Hematopoietic multipotent progenitor cell treated with erythropoietin and hydrocortisone succinate and interleukin-3 and kit ligand, for 4 days (in vitro differentiated cells): ENCODE data around the gene IRX2.

ENCODE experiments used
- DNase-seq: peaks from one replicate; pipeline ENCODE4 v3.0.0-alpha.2; 2015

IRX2 gene

DNA sequence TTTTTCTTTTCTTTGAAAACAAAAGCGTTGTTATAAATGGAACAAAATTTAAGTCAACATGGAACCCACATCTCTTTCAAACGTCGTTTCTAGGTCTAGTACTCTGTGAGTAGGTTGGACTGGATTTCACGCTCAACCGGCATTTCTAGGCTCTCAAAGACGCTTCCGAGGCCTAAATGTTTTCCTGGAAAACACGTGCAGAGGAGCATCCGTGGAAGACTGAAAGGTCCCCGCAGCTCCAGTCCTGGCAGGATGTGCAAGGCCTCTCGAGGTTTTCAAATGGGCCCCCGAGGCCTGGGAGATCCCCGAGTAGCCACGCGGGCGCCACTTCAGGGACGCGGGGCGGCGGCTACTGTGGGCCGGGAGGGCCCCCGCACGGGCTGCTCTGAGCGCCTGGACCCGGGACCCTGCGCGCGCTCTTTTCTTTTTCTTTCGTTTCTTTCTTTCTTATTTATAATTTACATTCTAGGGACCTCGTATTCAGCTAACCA lies 4.2 kb upstream of the IRX2 start:
- no peak for DNase-seq

DNA sequence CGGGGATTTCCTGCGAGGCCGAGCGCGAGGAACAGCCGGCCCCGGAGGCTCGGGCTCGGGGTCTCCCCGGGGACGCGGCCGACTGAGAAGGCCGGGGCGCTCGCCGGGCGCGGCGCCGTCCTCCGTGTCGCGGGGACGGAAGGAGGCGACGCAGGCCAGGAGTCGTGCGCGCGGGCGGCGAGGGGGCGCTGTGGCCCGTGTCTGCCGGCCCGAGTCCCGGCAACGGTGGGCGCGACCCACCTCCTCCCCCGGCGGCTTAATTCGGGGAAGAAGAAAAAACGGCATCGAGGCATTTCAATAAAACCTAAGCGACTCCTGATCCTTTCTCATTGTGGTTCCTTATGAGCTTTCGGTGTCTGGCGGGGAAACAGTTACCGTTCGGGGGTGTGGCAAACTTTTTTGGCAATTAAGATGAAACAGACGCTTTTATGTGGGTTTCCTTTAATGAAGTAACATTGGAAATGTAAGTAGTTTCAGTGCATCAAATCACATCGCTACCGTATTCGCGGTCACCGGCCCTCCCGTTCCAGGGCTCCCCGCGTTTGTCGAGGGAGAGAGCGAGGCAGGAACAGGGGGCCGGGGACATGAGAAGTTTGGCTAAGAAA lies 3.7 kb upstream of the IRX2 start:
- no peak for DNase-seq

DNA sequence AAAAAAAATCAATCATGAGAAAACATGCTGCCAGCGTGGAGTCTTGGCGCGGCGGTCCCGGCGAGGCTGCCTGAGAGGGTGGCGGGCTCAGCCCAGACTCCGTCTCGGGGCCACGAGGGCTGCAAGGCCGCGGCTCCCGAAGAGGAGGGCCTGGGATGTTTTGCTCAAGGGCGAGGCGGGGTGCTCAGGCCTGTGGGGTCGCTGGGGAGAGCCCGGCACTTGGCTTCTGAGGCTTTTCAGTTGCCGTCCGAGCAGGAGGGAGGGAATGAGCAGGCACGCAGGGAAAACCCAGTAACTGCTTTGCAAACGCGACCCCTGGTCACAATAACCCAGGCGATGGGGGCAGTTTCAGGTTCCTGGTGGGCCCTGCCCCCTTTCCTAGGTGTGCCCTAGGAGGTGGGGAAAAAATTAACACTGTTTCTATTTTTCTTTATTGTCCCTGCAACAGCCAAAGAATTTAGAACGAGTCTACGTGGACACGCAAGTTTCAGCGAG lies 3.2 kb upstream of the IRX2 start:
- no peak for DNase-seq

DNA sequence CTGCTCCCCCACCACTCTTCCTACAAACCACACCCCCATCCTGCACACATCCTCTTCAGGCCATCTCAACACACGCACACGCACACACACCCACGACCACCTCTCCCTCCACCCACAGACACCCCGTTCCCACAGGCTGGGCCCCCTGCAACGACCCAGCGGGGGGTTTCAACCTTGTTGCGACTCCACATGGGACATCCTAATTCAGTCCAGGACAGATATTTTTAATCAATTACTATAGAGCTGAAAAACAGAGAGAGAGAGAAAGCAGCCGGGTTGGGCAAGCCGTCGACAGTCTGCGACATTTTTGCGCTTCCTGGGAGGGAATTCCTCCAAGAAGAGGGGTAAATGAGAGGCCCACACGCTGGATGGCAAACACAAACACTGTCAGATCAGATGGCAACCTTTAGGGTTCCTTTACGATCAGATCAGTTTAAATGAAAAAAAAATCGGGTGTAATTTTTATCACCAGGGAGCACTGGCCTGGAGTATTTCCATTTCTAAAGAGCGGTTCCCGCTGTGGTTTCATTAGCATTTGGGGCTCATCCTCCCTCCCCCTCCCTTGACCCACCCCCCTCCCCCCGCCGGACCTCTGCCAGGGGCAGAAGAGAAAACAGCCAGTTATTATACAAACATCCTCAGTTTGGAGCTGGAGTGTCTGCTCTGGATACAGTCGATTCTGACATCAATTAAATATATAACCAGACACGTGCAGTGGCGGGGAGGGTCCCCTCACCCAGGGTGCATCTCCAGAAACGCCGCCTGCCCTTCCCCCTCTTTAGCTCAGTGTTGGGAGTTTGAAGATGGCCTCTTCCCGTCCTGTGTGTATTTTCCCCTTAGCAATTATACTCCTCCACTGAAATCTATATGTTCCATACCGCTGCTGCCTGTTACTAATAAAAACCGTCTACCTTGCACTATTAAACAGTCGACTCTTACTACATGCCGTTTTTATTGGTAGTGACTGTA lies 2.3 kb upstream of the IRX2 start:
- no peak for DNase-seq

DNA sequence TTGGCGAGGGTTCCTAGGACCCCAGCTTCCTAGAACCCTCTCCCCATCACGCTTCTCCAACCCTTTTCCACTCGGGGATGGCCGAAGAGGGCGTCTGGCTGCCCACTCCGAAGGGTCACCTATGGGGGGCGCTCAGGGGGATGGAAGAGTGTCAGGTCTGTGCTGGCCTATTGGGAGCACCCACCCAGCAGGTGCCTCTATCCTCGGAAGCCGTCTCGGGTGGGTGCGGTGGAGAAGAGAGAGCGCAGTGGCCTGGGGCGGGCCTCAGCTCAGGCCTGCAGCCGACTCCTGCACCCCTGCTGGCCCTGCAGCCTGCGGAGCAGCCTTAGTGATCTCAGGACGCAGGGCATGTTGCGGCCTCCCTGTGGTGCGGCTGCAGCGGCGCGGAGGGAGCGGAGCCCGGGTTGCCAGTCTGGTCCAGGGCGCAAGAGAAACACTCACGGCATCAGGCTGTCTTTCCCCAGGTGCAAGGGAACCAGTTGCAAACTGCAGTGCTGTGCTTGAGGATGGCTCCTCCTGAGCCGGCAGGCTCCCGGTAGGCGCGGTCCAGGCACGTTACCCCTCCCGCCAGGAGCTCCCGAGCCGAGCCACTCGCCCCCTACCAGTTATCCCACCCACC lies 1.5 kb upstream of the IRX2 start:
- no peak for DNase-seq

DNA sequence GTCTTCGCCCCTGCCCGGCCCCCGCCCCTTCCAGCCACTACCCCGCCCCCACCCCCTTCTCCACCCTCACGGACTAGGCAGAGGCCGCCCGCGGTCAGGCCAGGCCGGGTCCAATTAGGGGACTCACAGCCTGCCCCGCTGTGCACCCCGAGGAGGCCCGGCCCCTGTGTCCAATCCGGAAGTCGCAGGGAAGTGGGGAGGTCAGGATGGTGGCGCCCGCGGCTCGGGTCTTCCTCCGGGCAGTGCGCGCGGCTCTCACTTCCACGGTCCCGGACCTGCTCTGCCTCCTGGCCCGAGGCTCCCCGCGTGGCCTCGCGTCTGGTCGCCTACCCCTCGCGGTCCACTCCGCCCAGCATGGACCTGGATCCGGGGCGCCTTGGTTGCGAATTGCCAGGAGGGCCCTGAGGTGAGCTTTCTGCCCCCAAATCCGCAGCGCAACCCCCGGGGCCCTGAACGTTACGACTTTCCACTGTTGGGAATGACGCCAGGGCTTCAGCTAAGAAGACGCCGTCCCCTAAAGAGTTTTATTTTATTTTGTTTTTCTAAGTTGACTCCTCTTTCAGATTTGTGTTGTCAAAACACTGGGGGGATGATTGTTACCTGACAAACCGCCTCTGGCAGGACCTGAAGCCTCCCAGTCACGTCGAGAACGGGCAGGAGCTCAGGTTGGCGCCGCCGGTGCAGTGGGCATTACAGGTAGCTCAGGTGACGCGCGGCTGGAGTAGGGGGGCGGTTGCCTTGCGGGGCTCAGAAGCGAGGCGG lies 763 bp upstream of the IRX2 start:
- no peak for DNase-seq

DNA sequence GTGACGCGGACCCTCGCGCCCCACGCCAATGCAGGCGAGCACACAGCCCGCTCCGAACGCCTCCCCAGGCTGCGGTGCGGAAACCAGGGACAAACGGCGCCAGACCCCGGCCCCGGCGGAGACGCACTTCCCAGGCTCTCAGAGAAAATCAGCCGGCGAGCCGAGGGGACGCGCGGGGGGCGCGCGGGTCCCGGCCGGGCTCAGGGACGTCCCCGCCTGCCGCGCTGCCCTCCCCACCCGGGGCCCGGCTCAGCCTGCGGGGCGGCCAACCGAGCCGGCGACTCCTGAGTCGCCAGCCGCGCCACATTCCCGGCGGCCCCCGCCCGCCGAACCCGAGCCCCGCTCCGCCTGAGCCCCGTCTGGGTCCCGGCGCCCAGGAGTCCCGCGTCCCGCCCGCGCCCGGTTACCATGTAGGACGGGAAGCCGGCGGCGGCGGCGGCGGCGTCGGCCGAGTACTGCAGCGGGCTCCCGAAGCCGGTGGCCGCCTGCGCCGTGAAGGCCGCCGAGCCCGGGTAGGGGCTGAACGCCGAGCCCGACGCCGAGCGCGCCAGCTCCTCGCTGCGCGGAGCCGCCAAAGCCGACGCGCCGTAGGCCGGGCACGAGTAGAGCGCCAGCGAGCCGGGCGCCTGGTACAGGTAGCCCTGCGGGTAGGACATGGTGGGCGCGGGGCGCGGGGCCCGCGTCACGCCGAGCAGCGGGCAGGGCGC lies 566 bp downstream of the IRX2 start:
- DNase-seq = no peak

DNA sequence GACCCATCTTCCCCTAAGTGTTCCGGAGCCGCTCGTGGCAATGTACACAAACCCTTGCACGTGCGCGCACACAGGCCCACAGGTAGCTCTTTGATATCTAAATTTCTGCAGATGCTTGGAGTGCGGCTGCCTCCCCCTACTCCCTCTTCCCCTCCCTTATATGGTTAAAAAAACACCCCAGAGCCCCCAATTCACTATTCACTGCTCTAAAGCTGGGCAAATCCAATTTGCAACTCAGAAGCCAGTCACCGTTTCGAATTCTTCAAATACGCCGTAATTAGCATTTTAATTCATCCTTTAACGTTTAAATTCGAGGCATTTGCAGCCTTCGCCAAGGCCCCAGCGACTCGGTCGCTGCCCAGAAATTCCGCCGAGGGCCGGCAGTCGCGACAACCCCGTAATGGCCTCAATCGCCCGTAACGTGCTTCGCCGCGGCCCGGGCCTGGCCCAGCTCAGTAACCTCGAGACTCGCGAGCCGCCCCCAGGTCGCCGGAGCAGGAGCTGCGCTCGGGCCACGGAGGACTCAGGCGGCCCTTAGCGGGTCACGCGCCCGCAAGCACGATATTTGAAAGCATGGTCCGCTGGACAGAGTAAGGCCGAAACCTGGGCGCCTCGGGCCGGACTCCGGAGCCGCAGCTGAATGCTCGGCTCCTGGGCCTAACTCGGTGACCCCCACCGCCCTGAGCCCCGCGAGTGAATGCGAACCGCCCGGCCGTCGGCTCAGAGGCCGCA lies 1.3 kb downstream of the IRX2 start:
- no peak for DNase-seq

DNA sequence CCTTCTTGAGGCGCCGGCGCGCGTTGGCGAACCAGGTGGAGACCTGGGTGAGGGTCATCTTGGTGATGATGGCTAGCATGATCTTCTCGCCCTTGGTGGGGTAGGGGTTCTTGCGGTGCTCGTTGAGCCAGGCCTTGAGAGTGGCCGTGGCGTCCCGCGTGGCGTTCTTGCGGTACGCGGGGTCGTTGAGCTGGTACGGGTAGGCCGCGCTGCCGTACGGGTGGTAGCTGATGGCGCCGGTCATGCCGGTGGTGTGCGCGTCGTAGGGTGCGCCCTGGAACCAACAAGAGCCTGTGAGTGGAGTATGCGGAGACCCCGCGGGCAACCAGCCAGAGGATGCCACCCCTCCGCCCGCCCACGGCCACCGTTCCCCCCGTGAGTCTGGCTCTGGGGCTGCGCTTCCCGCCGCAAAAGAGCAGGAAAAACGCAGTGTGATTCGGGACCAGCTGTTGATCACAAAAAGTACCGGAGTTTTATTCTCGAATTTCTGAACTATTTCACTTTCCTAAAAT lies 1.9 kb downstream of the IRX2 start:
- DNase-seq = no peak

DNA sequence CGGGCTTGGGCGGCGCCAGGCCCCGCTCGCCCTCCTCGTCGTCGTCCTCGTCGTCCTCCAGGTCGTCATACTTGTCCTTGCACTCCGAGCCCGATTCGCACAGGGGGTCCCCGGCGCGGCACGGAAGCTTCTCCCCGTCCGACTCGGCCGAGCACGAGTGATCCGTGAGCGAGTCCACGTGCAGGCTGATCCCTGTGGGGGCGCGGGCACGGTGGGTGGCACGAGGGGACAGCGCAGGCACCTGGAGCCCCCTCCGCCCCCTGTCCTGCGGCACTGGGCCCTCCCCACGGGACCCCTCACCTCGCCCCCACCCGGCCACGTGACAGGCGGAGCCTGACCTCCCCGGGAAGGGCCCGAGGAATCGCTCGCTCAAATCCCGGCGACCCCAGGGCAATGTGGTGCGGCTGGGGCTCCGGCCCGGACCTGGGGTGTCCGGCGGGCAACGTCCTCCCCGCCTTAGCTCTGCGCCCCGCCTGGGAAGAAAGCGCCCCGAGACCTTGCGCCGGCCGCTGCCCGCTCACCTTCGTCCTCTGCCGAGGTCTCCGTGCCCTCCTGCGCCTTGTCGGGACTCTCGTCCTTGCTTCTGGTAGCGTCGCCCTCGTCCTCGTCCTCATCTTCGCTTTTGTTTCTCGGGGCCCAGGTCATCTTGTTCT lies 2.5 kb downstream of the IRX2 start:
- no peak for DNase-seq

DNA sequence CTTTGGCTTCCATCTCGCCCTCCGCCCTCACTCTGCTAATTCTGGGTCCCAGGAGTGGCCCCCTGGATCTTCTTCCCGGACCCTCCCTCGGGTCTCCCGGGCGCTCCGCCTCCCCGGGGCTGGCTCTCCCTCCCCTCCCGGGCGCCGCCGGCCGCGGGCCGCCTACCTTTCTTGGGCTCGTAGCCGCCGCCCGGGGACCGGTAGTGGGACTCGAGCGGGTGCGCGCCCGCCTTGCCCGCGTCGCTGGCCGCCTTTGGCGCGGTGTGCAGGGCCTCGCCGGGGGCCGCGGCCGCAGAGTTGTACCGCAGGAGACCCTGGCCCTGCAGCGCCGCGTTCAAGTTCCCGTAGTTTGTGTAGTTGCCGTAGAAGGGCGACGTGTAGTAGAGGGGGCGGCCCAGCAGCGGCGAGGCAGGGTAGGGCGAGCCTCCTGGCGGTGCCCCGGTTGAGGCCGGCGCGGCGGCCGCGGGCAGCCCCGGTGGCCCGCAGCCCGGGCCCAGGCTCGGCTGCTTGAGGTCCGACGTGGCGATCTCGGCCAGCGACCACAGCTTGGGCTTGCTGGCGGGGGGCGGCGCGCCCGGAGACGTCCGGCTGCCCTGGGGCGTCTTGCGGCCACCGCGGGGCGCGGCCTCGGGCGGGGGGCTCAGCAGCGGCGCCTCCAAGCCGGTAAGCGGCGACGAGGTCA lies 3.2 kb downstream of the IRX2 start:
- DNase-seq = no peak

DNA sequence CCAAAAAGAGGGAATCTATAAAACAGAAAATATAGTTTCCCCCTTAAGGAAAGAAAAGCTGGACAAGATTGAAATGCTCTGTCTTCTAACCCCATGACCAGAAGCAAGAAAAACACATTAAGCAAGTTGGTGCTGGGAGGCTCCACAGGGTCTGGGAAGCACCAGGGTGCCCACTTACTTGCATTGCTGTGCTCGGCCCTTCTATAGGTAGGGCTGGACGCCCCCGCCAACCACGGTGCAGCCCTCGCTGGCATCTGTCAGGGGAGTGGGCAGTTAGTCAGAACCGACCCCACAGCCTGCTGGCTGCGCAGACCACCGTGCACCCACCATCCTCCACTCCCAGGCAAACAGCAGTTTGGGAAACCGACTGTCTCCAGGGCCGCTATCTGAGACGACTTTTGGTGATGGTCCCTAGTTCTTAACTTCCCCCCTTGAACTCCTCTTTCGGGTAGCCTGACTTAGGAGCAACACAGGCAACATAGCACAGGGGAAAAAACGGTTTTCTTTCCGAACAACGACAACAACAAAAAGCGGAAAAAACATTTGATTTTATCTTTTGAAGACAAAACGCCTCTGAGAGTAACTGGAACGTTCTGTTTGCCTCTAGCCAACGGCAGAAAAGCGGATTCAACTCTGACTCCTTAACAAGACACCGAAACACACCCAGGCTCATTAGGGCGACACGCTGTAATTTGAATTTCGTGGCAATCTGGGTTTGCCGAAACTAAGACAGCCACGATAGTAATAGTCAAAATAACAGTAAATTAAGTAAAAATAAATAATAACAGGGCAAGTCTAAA lies 3.9 kb downstream of the IRX2 start:
- no peak for DNase-seq

DNA sequence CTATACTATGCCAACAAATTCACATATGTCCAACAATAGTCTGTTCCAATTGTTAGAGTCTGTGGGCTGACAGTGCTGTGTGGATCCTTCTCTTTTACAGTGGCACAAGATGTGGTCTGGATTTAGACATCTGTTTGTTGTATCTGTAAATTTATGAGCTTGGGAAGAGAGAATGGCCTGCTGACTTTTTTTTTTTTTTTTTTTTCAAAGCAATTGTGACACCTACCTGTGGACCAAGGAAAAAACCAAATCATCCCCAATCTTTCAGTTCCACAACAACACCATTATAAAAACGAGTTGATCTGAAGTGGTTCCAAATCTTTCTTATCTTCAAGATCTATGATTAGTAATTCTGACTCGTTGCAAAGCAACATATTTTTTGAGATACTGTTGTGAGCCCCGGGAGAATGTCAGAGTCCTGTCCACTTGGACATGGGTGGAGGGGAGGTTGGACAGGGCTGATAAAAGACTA lies 4.9 kb downstream of the IRX2 start:
- no peak for DNase-seq

DNA sequence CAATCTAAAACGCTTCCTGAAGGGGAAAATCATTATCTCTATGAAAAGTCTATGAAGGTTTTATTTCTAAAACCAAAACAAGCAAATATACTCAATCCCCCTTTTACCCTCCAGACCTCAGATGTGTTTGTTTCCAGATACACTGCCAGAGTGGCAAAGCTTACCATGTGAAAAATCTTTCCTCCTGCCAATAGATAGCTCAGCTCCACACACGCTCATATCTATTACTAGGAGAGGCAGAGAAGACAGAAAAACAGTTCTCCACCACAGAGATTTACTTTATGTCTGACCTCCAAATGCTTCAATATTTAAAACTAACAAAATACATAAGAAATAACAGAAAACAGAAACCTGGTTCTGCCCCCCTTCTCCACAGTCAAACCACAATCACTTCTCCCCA lies 7.0 kb downstream of the IRX2 start:
- DNase-seq = no peak

DNA sequence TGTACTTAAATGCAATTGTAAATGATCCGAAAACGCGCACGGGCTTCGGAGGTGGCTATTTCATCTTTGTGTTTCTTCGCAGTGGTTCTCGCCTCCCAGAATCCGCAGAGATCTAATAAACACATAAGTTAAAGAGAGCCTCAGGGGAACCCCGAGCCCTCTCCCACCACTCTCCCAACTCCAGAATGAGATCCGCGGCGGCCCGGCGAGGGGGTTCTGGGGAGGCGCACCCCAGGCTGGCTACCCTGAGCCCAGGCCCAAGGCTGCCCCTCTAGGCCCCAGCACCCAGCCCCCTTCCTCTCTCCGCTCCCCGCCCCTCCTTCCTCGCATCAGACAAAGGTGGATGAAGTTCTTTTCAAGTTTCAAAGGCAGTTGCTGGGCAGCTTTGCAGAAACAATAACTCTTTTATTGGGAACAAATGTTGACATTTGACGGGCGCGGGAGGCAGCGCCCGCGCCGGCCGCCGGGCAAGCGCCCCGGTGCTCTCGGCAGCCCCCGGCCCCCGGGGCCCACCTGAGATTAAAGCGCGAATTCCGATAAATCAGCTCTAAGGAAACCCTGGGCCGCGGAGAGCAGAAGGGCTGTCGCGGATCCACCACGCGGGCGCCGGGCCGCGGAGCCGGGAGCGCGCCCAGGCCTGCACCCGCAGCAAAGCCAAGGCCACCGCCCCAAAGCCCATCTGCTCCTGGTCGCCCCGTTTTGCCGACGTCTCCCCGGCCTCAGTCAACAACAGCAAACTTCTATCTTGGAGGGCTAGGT lies 8.4 kb downstream of the IRX2 start:
- no peak for DNase-seq

DNA sequence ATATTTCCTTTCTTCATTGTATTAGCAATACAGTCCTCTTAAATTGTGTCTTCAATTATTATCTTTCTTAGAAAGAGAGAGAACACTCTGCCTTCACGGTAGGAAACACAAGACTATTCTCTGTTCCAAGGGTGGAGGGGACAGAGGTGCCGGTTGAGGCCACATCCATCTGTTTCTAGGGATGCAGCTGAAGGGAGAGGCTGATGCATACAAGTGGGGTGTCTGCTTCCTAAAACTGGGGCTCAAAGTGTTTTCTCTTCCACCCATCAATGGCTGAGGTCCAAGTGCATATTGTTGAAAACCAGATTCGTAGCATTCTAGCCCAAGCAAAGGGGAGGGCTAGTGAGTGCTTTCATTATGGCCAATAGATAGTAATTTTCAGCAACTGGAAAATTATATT lies 9.5 kb downstream of the IRX2 start:
- no peak for DNase-seq

DNA sequence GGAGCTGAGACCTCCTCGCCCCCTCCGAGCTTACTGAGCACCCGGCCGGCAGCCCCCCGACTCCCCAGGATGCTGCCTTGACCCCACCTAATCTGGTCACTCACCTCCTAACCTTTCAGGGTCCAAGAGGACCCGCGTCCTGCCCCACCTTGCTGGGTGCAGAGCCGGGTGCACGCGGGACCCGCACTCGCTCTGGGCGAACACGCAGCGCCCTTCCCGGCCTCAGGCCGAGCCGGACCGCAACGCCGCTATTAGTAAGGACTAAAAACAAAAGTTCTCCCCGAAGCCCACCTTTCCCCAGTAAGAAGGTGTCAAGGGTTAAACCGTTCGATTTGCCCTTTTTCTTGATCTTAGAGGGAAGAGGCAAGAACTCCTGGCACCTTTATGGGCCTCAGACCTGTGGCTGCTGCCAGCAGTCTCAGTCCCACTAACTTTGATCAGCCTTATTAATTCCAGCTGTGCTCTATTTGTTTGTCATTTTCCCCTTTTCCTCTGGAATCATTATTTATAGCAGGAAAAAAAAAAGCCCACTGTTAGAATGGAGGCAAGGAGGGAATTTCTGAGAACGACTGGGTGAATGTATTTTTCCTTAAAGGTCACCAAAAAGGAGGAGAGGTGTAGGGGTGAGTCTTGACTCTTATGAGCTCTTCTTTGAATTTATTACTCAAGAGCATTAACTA lies 10.5 kb downstream of the IRX2 start:
- no peak for DNase-seq
